Activated CD8-positive, alpha-beta memory T cell treated with anti-CD3 and anti-CD28 coated beads, Interleukin-2, amount 50 U/mL, for 24 hours (primary cell): ENCODE measurements around the gene PRH1.

Experiments
- DNase-seq: peaks from one replicate; pipeline ENCODE4 v3.0.0-alpha.2; 2020; ENCODE audit errors: extremely low read depth

PRH1 gene

DNA sequence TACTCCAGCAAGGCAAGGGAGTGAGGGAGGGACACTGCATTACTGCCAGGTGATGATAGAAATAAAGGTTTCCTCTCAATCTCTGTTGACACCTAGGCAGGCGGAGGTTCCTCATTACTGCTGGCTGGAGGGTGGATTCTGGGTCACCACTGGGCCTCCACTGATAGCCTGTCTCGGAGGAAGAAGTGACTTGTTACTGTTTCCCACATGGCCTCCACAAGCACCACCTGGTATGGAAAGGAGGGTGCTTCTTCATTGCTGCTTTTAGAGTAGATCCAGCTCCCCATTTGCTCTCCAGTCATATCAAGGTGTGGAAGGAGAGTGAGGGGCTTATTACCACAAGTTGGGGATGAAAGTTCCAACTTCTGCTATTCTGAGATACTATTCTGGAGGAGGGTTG is 41.2 kb downstream of the PRH1 start:
- no peak for DNase-seq

DNA sequence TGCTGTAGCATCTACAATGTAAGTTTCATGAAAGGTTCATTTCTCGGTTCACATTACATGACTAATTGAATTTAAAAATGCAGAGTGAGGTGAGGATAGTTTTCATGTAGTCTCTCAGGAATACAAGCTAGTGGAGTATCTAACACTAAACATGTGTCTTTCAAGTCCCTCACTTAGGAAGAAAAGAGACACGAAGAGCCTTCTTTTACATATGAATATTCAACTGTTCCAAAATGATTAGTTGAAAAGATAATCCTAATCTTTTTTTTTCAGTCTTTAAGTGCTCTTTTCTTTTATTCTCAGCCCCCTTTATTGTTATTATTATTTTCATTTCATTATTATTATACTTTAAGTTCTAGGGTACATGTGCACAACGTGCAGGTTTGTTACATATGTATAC is 45.6 kb downstream of the PRH1 start:
- no peak for DNase-seq
